Thoracic aorta (tissue), 2 donors: ENCODE measurements around the gene TOX2. TPM values are rescaled to one million over a fixed set of nuclear protein-coding genes. Genes with fewer than 3 reads are reported as not detected.

Experiments used
- ATAC-seq: fragments of 150-250 bp; one replicate; pipeline ENCODE4 v1.8.0; 2017; ENCODE audit warnings: low read depth; ENCODE audit not compliant: insufficient number of reproducible peaks, low FRiP score
- DNase-seq: peaks from one replicate; pipeline ENCODE4 v3.0.0-alpha.2; 2020; ENCODE audit warnings: low spot score
- H3K27ac ChIP-seq, 2 donors: fragments of 200-600 bp; sonication (generic); 1 replicate in 1 of 2; 2 replicates in 1 of 2; pipeline ENCODE4 v1.5.1; 2016; ENCODE audit warnings: mild to moderate bottlenecking in 2 of 2, moderate library complexity in 2 of 2
- H3K27me3 ChIP-seq: fragments of 200-600 bp; sonication (generic); replicated peaks from 2 replicates; pipeline ENCODE4 v1.6.0; 2016; ENCODE audit warnings: mild to moderate bottlenecking; ENCODE audit not compliant: insufficient read depth
- H3K36me3 ChIP-seq: fragments of 200-600 bp; sonication (generic); one replicate; pipeline ENCODE4 v1.5.1; 2016
- H3K4me1 ChIP-seq, 2 donors: fragments of 200-600 bp; sonication (generic); 1 replicate in 1 of 2; 2 replicates in 1 of 2; pipeline versions ENCODE4 v1.5.1 to v1.6.0; 2016; ENCODE audit warnings: low read depth in 2 of 2, mild to moderate bottlenecking in 1 of 2; ENCODE audit not compliant: control insufficient read depth in 1 of 2
- H3K4me3 ChIP-seq: fragments of 200-600 bp; sonication (generic); 2 replicates; pipeline ENCODE4 v1.5.1; 2016; ENCODE audit warnings: mild to moderate bottlenecking
- H3K9me3 ChIP-seq: fragments of 200-600 bp; sonication (generic); 2 replicates; pipeline ENCODE4 v1.5.1; 2016
- total RNA-seq, 2 donors: library from RNA; depleted of rRNA; stranded (reverse); fragments of >200 nt; gene quantifications; one replicate each; pipeline versions ENCODE4 v1.1.0 to v1.2.3, GENCODE V29; 2016
- TF ChIP-seq, protein P1 (sequence below): fragments of 200-600 bp; sonication (generic); IDR thresholded peaks from one replicate; pipeline ENCODE4 v1.5.1; 2019; ENCODE audit warnings: antibody characterized with exemption

TOX2 gene
- total RNA-seq, 2 donors from 2014 or later = 4.2 to 14.6 TPM

GRCh38 chr20:43988867-43989266 is 74.2 kb downstream of the TOX2 start:
- DNase-seq (no peak), ATAC-seq (no peak)
- TF ChIP-seq, protein P1, sequence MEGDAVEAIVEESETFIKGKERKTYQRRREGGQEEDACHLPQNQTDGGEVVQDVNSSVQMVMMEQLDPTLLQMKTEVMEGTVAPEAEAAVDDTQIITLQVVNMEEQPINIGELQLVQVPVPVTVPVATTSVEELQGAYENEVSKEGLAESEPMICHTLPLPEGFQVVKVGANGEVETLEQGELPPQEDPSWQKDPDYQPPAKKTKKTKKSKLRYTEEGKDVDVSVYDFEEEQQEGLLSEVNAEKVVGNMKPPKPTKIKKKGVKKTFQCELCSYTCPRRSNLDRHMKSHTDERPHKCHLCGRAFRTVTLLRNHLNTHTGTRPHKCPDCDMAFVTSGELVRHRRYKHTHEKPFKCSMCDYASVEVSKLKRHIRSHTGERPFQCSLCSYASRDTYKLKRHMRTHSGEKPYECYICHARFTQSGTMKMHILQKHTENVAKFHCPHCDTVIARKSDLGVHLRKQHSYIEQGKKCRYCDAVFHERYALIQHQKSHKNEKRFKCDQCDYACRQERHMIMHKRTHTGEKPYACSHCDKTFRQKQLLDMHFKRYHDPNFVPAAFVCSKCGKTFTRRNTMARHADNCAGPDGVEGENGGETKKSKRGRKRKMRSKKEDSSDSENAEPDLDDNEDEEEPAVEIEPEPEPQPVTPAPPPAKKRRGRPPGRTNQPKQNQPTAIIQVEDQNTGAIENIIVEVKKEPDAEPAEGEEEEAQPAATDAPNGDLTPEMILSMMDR = no peak
- Histone ChIP-seq H3K27me3 (no peaks in the 10 kb centered on the region), H3K4me1 (peaks cover 0 to 9% of the 10 kb centered on the region in 2 donors), H3K9me3 (no peaks in the 10 kb centered on the region), H3K4me3 (no peak overlapping the region), H3K27ac (no peak overlapping the region), H3K36me3 (no peaks in the 10 kb centered on the region)

- no peak for ATAC-seq
- Histone ChIP-seq H3K4me3 (no peak overlapping the region), H3K4me1 (no peaks in the 10 kb centered on the region), H3K36me3 (no peaks in the 10 kb centered on the region), H3K27me3 (no peaks in the 10 kb centered on the region), H3K27ac (no peak overlapping the region), H3K9me3 (no peaks in the 10 kb centered on the region)
- TF ChIP-seq, protein P1 = no peak
- no peak for DNase-seq
Measured at GRCh38 chr20:43991261-43991660, 76.6 kb downstream of the TOX2 start.

DNA sequence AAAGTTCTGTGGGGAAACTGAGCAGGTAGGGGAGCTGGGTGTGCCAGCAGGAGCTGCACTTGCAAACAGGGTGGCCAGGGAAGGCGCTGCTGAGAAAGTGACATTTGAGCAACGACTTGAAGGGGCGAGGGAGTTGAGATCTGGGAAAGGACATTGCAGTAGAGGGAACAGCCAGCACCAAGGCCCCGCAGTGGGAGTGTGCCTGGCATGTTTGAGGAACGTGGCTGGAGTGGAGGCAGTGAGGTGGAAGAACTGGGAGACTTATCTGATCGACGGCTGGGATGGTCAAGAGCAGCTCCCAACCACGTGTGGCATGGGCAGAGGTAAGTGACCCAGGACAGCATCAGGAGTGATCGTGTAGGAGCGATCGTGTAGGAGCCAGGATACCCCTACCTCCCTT is 77.3 kb downstream of the TOX2 start:
- ATAC-seq (no peak), DNase-seq (no peak)
- H3K9me3 ChIP-seq = no peaks in the 10 kb centered on the region
- H3K27ac ChIP-seq = no peak overlapping the region
- H3K4me3 ChIP-seq = no peak overlapping the region
- H3K4me1 ChIP-seq = no peaks in the 10 kb centered on the region
- H3K27me3 ChIP-seq = no peaks in the 10 kb centered on the region
- TF ChIP-seq, protein P1 = no peak
- H3K36me3 ChIP-seq = no peaks in the 10 kb centered on the region

DNA sequence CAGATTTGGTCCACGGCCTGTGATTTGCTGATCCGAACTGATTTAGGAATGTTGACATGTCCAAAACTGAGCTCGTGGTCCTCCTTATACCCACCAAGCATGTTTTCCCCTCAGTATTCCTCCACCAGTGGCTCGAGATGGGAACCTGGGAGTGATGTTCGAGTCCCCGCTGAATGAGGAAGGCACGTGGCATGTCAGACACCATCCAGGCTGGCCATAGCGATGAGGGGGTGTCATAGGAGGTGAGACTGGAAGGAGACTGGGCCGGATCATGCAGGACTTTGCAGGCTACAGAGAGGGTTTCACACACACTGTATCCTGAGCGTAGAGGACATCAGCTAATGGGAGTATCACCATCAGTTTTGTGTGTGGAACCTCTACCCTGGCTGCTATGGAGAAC is 78.2 kb downstream of the TOX2 start:
- no peaks in the 10 kb centered on the region for H3K36me3 ChIP-seq
- no peak for ATAC-seq
- H3K27ac ChIP-seq = no peak overlapping the region
- no peaks in the 10 kb centered on the region for H3K27me3 ChIP-seq
- H3K4me1 ChIP-seq = no peaks in the 10 kb centered on the region
- no peak for DNase-seq
- TF ChIP-seq, protein P1 = no peak
- no peaks in the 10 kb centered on the region for H3K9me3 ChIP-seq
- H3K4me3 ChIP-seq = no peak overlapping the region

- Histone ChIP-seq H3K27ac (no peak overlapping the region), H3K27me3 (no peaks in the 10 kb centered on the region), H3K4me3 (no peak overlapping the region), H3K36me3 (no peaks in the 10 kb centered on the region), H3K9me3 (no peaks in the 10 kb centered on the region), H3K4me1 (no peaks in the 10 kb centered on the region)
- DNase-seq (no peak), ATAC-seq (no peak)
- TF ChIP-seq, protein P1 = no peak
Measured at GRCh38 chr20:43993560-43993959, 78.9 kb downstream of the TOX2 start.
